ENCODE data around the gene RPL6. TPM values are rescaled to one million over a fixed set of nuclear protein-coding genes. Genes with fewer than 3 reads are reported as not detected.

The RPL6 gene
- total and polyA plus RNA-seq, 2 experiments from 2014 or later, result 1,413 to 1,715 TPM

GRCh38 chr12:112367965-112368364 lies 41.4 kb downstream of the RPL6 start:
- Histone ChIP-seq H3K27me3 (ENCODE audit: insufficient read depth) (no peaks in the 10 kb centered on the region), H3K36me3 (ENCODE audit: insufficient read depth) (no peaks in the 10 kb centered on the region), H3K79me2 (replicated peaks; ENCODE audit: insufficient read depth) (peaks cover 99% of the 10 kb centered on the region), H3K4me1 (ENCODE audit: insufficient read depth) (peaks cover 14% of the 10 kb centered on the region), H4K20me1 (replicated peaks; ENCODE audit: insufficient read depth) (peaks cover 5% of the 10 kb centered on the region; the same call in 1 of the 2 replicates), H3K9me2 (ENCODE audit: insufficient read depth) (no peaks in the 10 kb centered on the region), H3F3A (replicated peaks; ENCODE audit: low read depth) (no peaks in the 10 kb centered on the region), H3K4me2 (peak overlapping the region; percentile 31), H2AFZ (no peak overlapping the region), H3K4me3 (no peak overlapping the region), H3K27ac (ENCODE audit: low read depth) (no peak overlapping the region)
- no peak overlapping the region for H3K27ac Mint-ChIP-seq
- H3K27me3 Mint-ChIP-seq (ENCODE audit: insufficient read depth, low read depth, poor library complexity), result peaks cover 2% of the 10 kb centered on the region
- TF ChIP-seq ETS1 (IDR thresholded peaks at IDR 0.05) (no peak), ZNF114 (CRISPR knock-in tag; IDR thresholded peaks at IDR 0.05) (no peak), CREB1 (CRISPR knock-in tag; IDR thresholded peaks at IDR 0.05; ENCODE audit: low read depth) (no peak), EZH2 (IDR thresholded peaks at IDR 0.05; ENCODE audit: low read depth, unreplicated experiment) (no peak), EZH2phosphoT487 (IDR thresholded peaks at IDR 0.05; ENCODE audit: unreplicated experiment) (no peak), STAT1 (IDR thresholded peaks at IDR 0.05; ENCODE audit: unreplicated experiment) (no peak), CTCF (conservative IDR thresholded peaks at IDR 0.05; ENCODE audit: low read depth in 2 of 2) (no peak), POLR2AphosphoS5 (IDR thresholded peaks at IDR 0.05; ENCODE audit: low read depth) (no peak), JUNB (IDR thresholded peaks at IDR 0.05; ENCODE audit: unreplicated experiment) (no peak), REST (IDR thresholded peaks at IDR 0.05; ENCODE audit: unreplicated experiment) (no peak)
- H3K4me1 Mint-ChIP-seq, result peaks cover 10% of the 10 kb centered on the region; the same call in 2 of the 3 replicates
- DNase-seq (ENCODE audit: low spot score) (no peak), ATAC-seq (no peak)
- H3K9me3 Mint-ChIP-seq, result no peaks in the 10 kb centered on the region
- H3K4me3 Mint-ChIP-seq, result no peak overlapping the region
- H3K36me3 Mint-ChIP-seq (ENCODE audit: low read depth), result no peaks in the 10 kb centered on the region

All from GM23338 (cell line).